ENCODE measurements around the gene NRSN2.

- TF ChIP-seq CTCF (IDR thresholded peaks at IDR 0.05) (no peak), REST (IDR thresholded peaks at IDR 0.05; ENCODE audit: insufficient read depth in 1 of 2, low read depth in 2 of 2, low read length in 1 of 2) (no peak), SIN3A (IDR thresholded peaks at IDR 0.05; ENCODE audit: borderline replicate concordance, insufficient read depth, low read depth, low read length) (peak; percentile 59; the same call in 1 of the 2 replicates), POLR2AphosphoS5 (IDR thresholded peaks at IDR 0.05; ENCODE audit: low read depth, low read length) (no peak), TCF7L2 (IDR thresholded peaks at IDR 0.05; ENCODE audit: low read depth, low read length) (no peak)
These were observed 20.2 kb upstream of the NRSN2 start for GRCh38 chr20:326645-327185.
